ENCODE results near the gene MT1A. TPM values are rescaled to one million over a fixed set of nuclear protein-coding genes. Genes with fewer than 3 reads are reported as not detected.
"Not testable (repeated sequence)": the region's sequence is repeated elsewhere in the genome, so short reads cannot be mapped to it uniquely, and the experiment has no call there.

MT1A gene
- polyA plus RNA-seq, 1 donor: not detected

GRCh38 chr16:56610017-56610608 is 28.4 kb upstream of the MT1A start:
- DNase-seq (ENCODE audit: low read depth): no peak

GRCh38 chr16:56610609-56611111 is 27.8 kb upstream of the MT1A start:
- DNase-seq (ENCODE audit: low read depth): no peak

GRCh38 chr16:56611281-56611833 is 27.1 kb upstream of the MT1A start:
- no peak for DNase-seq (ENCODE audit: low read depth)

GRCh38 chr16:56613706-56614105 is 24.8 kb upstream of the MT1A start:
- no peak for DNase-seq (ENCODE audit: low read depth)

GRCh38 chr16:56614549-56614991 is 23.9 kb upstream of the MT1A start:
- DNase-seq (ENCODE audit: low read depth): no peak

- DNase-seq (ENCODE audit: low read depth): no peak
Measured at GRCh38 chr16:56615353-56615752, 23.1 kb upstream of the MT1A start.

GRCh38 chr16:56616608-56617211 is 21.8 kb upstream of the MT1A start:
- DNase-seq (ENCODE audit: low read depth): no peak

GRCh38 chr16:56617212-56618085 is 21.0 kb upstream of the MT1A start:
- no peak for DNase-seq (ENCODE audit: low read depth)

- DNase-seq (ENCODE audit: low read depth): no peak
Measured at GRCh38 chr16:56618138-56618537, 20.3 kb upstream of the MT1A start.

- DNase-seq (ENCODE audit: low read depth): no peak
Measured at GRCh38 chr16:56620339-56620897, 18.0 kb upstream of the MT1A start.

GRCh38 chr16:56621665-56622445 is 16.6 kb upstream of the MT1A start:
- not testable (repeated sequence) for DNase-seq (ENCODE audit: low read depth)

GRCh38 chr16:56623184-56623583 is 15.3 kb upstream of the MT1A start:
- DNase-seq (ENCODE audit: low read depth): not testable (repeated sequence)

- no peak for DNase-seq (ENCODE audit: low read depth)
Measured at GRCh38 chr16:56623637-56624036, 14.8 kb upstream of the MT1A start.

GRCh38 chr16:56625140-56625942 is 13.1 kb upstream of the MT1A start, which contains the start of gene MT1E:
Gene MT1E (plus strand): TSS chr16:56625781. CDS start chr16:56625852, 71 bp downstream.
- DNase-seq (ENCODE audit: low read depth): no peak

- DNase-seq (ENCODE audit: low read depth): no peak
Measured at GRCh38 chr16:56625943-56626654, 12.4 kb upstream of the MT1A start.

- no peak for DNase-seq (ENCODE audit: low read depth)
Measured at GRCh38 chr16:56626685-56627084, 11.8 kb upstream of the MT1A start.

- DNase-seq (ENCODE audit: low read depth): no peak
Measured at GRCh38 chr16:56628486-56629350, 9.7 kb upstream of the MT1A start.

GRCh38 chr16:56629531-56629930 is 8.9 kb upstream of the MT1A start:
- no peak for DNase-seq (ENCODE audit: low read depth)
